Left cardiac atrium (tissue), 4 donors: ENCODE measurements around the gene CLEC4F. TPM values are rescaled to one million over a fixed set of nuclear protein-coding genes. Genes with fewer than 3 reads are reported as not detected.

Experiments used
- ATAC-seq, 2 donors: fragments of 200-7000 bp; cut with Tn5 transposase; one replicate each; pipeline ENCODE4 v1.9.1; 2020; ENCODE audit warnings: mild to moderate bottlenecking in 2 of 2, moderate library complexity in 2 of 2
- DNase-seq: peaks from one replicate; pipeline ENCODE4 v3.0.0-alpha.2; 2020
- intact Hi-C, 2 donors: fragments of 100-400 bp; cut with DNase I; formaldehyde crosslinking; loops; one replicate each; pipeline versions ENCODE4 v1.14.1 to v1.15.1; 2022 to 2023
- total RNA-seq, 2 donors: library from RNA; stranded (reverse); fragmentation: NEBNext Ultra II Directional; extraction: Animal tissue kit (Norgen Biotek cat#: 25700); gene quantifications; one replicate each; pipeline ENCODE4 v1.2.1, GENCODE V29; 2021
- donor health status: DM: no; HTN: yes; CAD: no.
- donor health status: DM: no; HTN: yes; CAD: no; lungs with severe emphysema.
- donor health status: DM: yes; HTN: yes; CAD: no.
- donor health status: Dilated cardiomyopathy.

CLEC4F gene
- total RNA-seq, 2 donors from 2014 or later: 0.12 to 0.21 TPM

GRCh38 chr2:70767079-70767698 lies 53.2 kb downstream of the CLEC4F start:
- DNase-seq: no peak
- intact Hi-C loops: no loop called here
- peak; percentile 27 to 49 for ATAC-seq

- intact Hi-C loops: no loop called here
- DNase-seq: no peak
- ATAC-seq: no peak
Measured at GRCh38 chr2:70766357-70767078, 53.9 kb downstream of the CLEC4F start.

- intact Hi-C loops: no loop called here
- DNase-seq (no peak), ATAC-seq (no peak)
Measured at GRCh38 chr2:70765507-70765906, 54.9 kb downstream of the CLEC4F start.

GRCh38 chr2:70759446-70759845 lies 61.0 kb downstream of the CLEC4F start:
- DNase-seq: no peak
- intact Hi-C loops: no loop called here
- no peak for ATAC-seq

Other genes starting within 250 kb of the CLEC4F start
- 1 to 10 TPM; 2.2 to 2.8 TPM for gene ADD2, start 52.4 kb downstream of the CLEC4F start, total RNA-seq
- gene FIGLA, start 30.0 kb downstream of the CLEC4F start, total RNA-seq: not detected
- under 1 TPM in 1 of 2 donors, not detected in 1; 0.24 TPM for gene CD207, start 15.2 kb upstream of the CLEC4F start, total RNA-seq
- under 1 TPM; 0.47 to 0.81 TPM for gene VAX2, start 80.0 kb upstream of the CLEC4F start, total RNA-seq
- gene ATP6V1B1, start 115.3 kb upstream of the CLEC4F start, total RNA-seq: under 1 TPM; 0.85 to 0.89 TPM
- 1 to 10 TPM; 1.8 to 2.3 TPM for gene ANKRD53, start 158.0 kb upstream of the CLEC4F start, total RNA-seq
- gene TEX261, start 174.3 kb upstream of the CLEC4F start, total RNA-seq: 10 to 100 TPM; 54.8 to 60.4 TPM
- 10 to 100 TPM; 54.5 to 66.4 TPM for gene NAGK, start 248.0 kb upstream of the CLEC4F start, total RNA-seq